Colonic mucosa (tissue), 4 donors: ENCODE data around the gene TRIM62. TPM values are rescaled to one million over a fixed set of nuclear protein-coding genes. Genes with fewer than 3 reads are reported as not detected.
"Not testable (repeated sequence)": the region's sequence is repeated elsewhere in the genome, so short reads cannot be mapped to it uniquely, and the experiment has no call there.

Source experiments
- DNase-seq: peaks from one replicate; pipeline ENCODE4 v3.0.0-alpha.2; 2020
- H3K27ac ChIP-seq: fragments of 200-600 bp; one replicate; pipeline ENCODE4 v1.8.0; 2021
- H3K27me3 ChIP-seq: fragments of 200-600 bp; one replicate; pipeline ENCODE4 v1.8.0; 2021
- H3K36me3 ChIP-seq: fragments of 200-600 bp; one replicate; pipeline ENCODE4 v1.8.0; 2021
- H3K4me1 ChIP-seq: fragments of 200-600 bp; one replicate; pipeline ENCODE4 v1.8.0; 2021; ENCODE audit warnings: mild to moderate bottlenecking
- H3K4me3 ChIP-seq: fragments of 200-600 bp; one replicate; pipeline ENCODE4 v1.8.0; 2021
- H3K9ac ChIP-seq, 2 donors: one replicate each; pipeline ENCODE4 v1.7.0; 2013; ENCODE audit warnings: control low read depth in 2 of 2, low read depth in 2 of 2, low read length in 2 of 2
- H3K9me3 ChIP-seq: fragments of 200-600 bp; one replicate; pipeline ENCODE4 v1.8.0; 2021
- intact Hi-C: fragments of 100-400 bp; cut with DNase I; formaldehyde crosslinking; loops from one replicate; pipeline ENCODE4 v1.14.1; 2022
- total RNA-seq, 2 donors: library from RNA; stranded (reverse); fragmentation: NEBNext Ultra II Directional in 1 of 2; extraction: Animal tissue kit (Norgen Biotek cat#: 25700) in 1 of 2; gene quantifications; one replicate each; pipeline ENCODE4 v1.2.1, GENCODE V29; 2021
- TF ChIP-seq, protein P1 (sequence below): fragments of 200-600 bp; IDR thresholded peaks from one replicate; pipeline ENCODE4 v1.8.0; 2022; ENCODE audit warnings: antibody characterized with exemption, mild to moderate bottlenecking
- donor health status: healthy.
- donor health status: DM: no; HTN: no; CAD: no.
- donor health status: DM: no; HTN: no; CAD: no.

The TRIM62 gene
- total RNA-seq, 2 donors from 2014 or later, result 4.9 to 6.2 TPM

DNA sequence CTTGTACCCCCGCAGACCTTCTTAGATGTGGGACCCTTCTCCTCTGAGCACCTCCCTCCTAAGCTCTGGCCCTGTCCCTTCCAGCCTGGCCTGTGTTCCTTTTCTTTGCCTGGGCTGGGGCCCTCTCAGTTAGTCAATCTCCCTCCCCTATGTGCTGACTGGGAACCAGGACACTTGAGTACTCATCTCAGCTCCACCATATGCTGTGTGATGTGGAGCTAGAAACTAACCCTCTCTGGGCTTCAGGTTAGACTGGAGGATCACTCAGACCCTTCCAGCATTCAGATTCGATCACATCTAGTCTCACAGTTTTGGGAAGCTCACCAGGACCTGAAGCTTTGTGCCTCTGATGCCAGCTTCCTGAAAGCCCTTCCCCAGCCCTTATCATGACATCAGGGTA lies 40.6 kb downstream of the TRIM62 start:
- no peak overlapping the region for H3K4me3 ChIP-seq
- TF ChIP-seq, protein P1, sequence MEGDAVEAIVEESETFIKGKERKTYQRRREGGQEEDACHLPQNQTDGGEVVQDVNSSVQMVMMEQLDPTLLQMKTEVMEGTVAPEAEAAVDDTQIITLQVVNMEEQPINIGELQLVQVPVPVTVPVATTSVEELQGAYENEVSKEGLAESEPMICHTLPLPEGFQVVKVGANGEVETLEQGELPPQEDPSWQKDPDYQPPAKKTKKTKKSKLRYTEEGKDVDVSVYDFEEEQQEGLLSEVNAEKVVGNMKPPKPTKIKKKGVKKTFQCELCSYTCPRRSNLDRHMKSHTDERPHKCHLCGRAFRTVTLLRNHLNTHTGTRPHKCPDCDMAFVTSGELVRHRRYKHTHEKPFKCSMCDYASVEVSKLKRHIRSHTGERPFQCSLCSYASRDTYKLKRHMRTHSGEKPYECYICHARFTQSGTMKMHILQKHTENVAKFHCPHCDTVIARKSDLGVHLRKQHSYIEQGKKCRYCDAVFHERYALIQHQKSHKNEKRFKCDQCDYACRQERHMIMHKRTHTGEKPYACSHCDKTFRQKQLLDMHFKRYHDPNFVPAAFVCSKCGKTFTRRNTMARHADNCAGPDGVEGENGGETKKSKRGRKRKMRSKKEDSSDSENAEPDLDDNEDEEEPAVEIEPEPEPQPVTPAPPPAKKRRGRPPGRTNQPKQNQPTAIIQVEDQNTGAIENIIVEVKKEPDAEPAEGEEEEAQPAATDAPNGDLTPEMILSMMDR, result no peak
- H3K27ac ChIP-seq, result no peak overlapping the region
- intact Hi-C loops, result no loop called here
- no peak for DNase-seq
- no peaks in the 10 kb centered on the region for H3K9me3 ChIP-seq
- H3K27me3 ChIP-seq, result no peaks in the 10 kb centered on the region
- H3K9ac ChIP-seq, result no peak overlapping the region
- H3K4me1 ChIP-seq, result no peaks in the 10 kb centered on the region
- no peaks in the 10 kb centered on the region for H3K36me3 ChIP-seq

DNA sequence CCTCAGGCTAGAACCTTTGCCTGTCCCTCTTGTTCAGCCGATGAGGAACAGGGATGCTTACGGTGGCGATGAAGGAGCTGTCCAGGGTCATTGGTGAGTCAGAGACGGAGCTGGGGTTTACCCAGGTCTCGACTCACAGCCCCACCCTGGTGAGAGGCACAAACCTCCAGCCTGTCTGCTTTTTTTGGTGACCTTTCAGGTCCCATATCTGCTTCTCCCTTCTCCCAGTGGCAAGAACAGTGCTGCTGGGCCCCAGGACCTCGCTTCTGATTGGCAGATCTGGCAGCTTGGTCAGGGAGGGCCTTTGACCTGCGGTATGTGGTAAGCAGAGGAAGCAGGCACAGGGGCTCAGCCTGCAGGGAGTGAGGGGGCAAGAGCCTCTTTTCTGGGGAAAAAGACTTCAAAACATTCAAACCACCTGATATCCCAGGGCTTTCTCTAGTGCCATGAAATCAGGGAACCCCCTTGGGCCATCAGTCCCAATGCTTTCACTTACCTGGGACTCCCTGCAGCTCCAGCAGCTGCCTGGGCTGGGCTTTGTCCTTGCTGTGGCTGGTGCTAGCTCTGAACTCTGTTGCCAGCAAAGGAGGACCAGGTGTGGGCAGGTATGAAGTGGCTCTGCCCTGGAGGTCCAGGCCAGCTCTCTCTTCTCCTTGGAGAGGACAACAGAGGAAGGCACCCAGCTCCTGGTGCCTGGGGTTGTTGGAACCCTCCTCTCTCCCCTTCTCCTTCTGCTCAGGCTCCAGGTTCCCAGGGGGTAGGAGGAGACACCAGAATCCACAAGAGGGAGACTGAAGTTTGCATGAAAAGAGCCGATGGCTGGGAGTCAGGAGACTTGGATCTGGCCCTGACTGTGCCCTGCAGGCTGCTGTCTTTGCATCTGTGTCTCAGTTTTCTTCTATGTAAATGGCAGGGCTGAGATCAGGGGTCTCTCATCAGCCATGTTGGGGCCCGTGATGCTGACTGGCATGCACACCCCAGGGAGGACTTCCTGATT lies 41.4 kb downstream of the TRIM62 start:
- no peaks in the 10 kb centered on the region for H3K27me3 ChIP-seq
- TF ChIP-seq, protein P1, result no peak
- no peak overlapping the region for H3K9ac ChIP-seq
- H3K4me3 ChIP-seq, result no peak overlapping the region
- H3K9me3 ChIP-seq, result no peaks in the 10 kb centered on the region
- no peak overlapping the region for H3K27ac ChIP-seq
- no peaks in the 10 kb centered on the region for H3K36me3 ChIP-seq
- no peak for DNase-seq
- intact Hi-C loops, result no loop called here
- H3K4me1 ChIP-seq, result no peaks in the 10 kb centered on the region

GRCh38 chr1:33137800-33138199 lies 44.0 kb downstream of the TRIM62 start:
- no peak for DNase-seq
- TF ChIP-seq, protein P1, result no peak
- no peak overlapping the region for H3K27ac ChIP-seq
- no peak overlapping the region for H3K4me3 ChIP-seq
- no peaks in the 10 kb centered on the region for H3K36me3 ChIP-seq
- H3K27me3 ChIP-seq, result no peaks in the 10 kb centered on the region
- no peaks in the 10 kb centered on the region for H3K4me1 ChIP-seq
- intact Hi-C loops, result no loop called here
- H3K9me3 ChIP-seq, result no peaks in the 10 kb centered on the region
- H3K9ac ChIP-seq, result no peak overlapping the region

- H3K9me3 ChIP-seq, H3K9ac ChIP-seq, H3K36me3 ChIP-seq, DNase-seq, H3K4me3 ChIP-seq, H3K27ac ChIP-seq, H3K27me3 ChIP-seq, H3K4me1 ChIP-seq, intact Hi-C loops: not testable (repeated sequence)
Measured at GRCh38 chr1:33136041-33136440, 45.8 kb downstream of the TRIM62 start.

GRCh38 chr1:33133478-33134105 lies 48.3 kb downstream of the TRIM62 start:
- no peak overlapping the region for H3K9ac ChIP-seq
- no peak overlapping the region for H3K4me3 ChIP-seq
- no peak overlapping the region for H3K27ac ChIP-seq
- H3K27me3 ChIP-seq, result no peaks in the 10 kb centered on the region
- TF ChIP-seq, protein P1, result no peak
- DNase-seq, result no peak
- no peaks in the 10 kb centered on the region for H3K9me3 ChIP-seq
- intact Hi-C loops, result no loop called here
- H3K4me1 ChIP-seq, result no peaks in the 10 kb centered on the region
- H3K36me3 ChIP-seq, result no peaks in the 10 kb centered on the region

DNA sequence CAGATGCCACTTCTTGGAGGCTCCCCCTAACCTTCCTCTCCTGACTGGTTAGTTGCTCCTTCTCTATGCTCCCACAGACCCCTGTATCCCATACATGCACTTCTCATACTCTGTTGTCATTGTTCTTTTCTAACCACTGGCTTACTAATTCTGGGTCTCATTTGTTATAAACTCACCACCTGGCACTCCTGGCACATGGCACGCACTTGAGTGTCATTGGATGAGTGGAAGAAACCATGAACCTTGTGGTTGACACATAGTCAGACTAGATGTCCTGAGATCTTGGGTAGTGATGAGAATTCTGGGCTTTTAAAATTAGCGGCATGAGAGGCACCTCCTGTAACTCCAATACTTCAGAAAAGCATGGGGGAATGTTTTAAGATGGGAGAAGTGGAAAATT lies 49.3 kb downstream of the TRIM62 start:
- H3K36me3 ChIP-seq, result no peaks in the 10 kb centered on the region
- H3K27me3 ChIP-seq, result no peaks in the 10 kb centered on the region
- H3K27ac ChIP-seq, result no peak overlapping the region
- intact Hi-C loops, result no loop called here
- H3K4me3 ChIP-seq, result no peak overlapping the region
- no peaks in the 10 kb centered on the region for H3K4me1 ChIP-seq
- no peak overlapping the region for H3K9ac ChIP-seq
- no peaks in the 10 kb centered on the region for H3K9me3 ChIP-seq
- TF ChIP-seq, protein P1, result no peak
- no peak for DNase-seq
